A549 (cell line): Measurements from ENCODE around the gene IL22RA2.

ENCODE experiments used
- CEBPB ChIP-seq, 2 experiments: fragments of >200 bp in 1 of 2; sonication (Bioruptor Twin) in 1 of 2; formaldehyde crosslinking in 1 of 2; IDR thresholded peaks; 2 replicates each; pipeline ENCODE4 v1.6.1; 2012 to 2016
- EHF ChIP-seq: fragments of 250-450 bp; sonication (Bioruptor Pico); IDR thresholded peaks from 2 replicates; pipeline ENCODE4 v1.5.0; 2020; ENCODE audit warnings: mild to moderate bottlenecking
- EP300 ChIP-seq, 2 experiments: fragments of >200 bp; sonication (Bioruptor Twin); formaldehyde crosslinking; IDR thresholded peaks; 2 replicates in 1 of 2; 3 replicates in 1 of 2; pipeline ENCODE4 v1.6.1; 2016 to 2017
- ESRRA ChIP-seq: fragments of 150-350 bp; IDR thresholded peaks from 2 replicates; pipeline ENCODE4 v1.6.1; 2014; ENCODE audit warnings: mild to moderate bottlenecking, low read length, borderline replicate concordance
- KDM1A ChIP-seq: fragments of 200-600 bp; sonication (generic); IDR thresholded peaks from 2 replicates; pipeline ENCODE4 v1.6.1; 2016; ENCODE audit warnings: low read depth, mild to moderate bottlenecking
- MAZ ChIP-seq: fragments of 150-350 bp; IDR thresholded peaks from 2 replicates; pipeline ENCODE4 v1.6.1; 2014; ENCODE audit warnings: antibody characterized with exemption, low read depth, low read length, borderline replicate concordance
- POLR2A ChIP-seq: IDR thresholded peaks from 2 replicates; pipeline ENCODE4 v1.6.1; 2012; ENCODE audit warnings: mild to moderate bottlenecking, low read length
- TF ChIP-seq, protein P1 (sequence below): fragments of >200 bp; sonication (Bioruptor Twin); formaldehyde crosslinking; IDR thresholded peaks from 3 replicates; pipeline ENCODE4 v1.5.1; 2016
- TF ChIP-seq, protein P2 (sequence below): fragments of 200-600 bp; sonication (generic); IDR thresholded peaks from 2 replicates; pipeline ENCODE4 v1.6.1; 2016; ENCODE audit warnings: antibody characterized with exemption, mild to moderate bottlenecking, moderate library complexity

DNA sequence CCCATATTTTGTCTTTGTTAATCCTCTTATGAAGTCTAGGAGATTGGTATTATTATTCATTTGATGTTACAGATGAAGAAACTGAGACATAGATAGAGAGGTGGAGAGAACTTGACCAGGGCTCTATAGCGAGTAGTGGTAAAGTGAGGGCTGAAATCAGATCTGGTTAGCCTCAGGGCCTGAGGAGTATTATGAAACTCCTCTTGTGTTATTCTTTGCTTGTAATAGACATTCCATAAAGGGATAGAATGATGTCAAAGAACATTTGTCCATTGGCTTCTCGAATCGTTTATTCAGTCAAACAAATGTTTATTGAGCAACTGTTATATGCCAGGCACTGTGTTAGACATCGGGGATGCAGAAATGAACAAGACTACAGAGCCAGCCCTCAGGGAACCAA, at the start of gene IL22RA2:
- TF ChIP-seq ESRRA (no peak), POLR2A (no peak), MAZ (no peak), EHF (no peak), EP300 (IDR thresholded peaks at IDR 0.05) (no peak), CEBPB (IDR thresholded peaks at IDR 0.05) (no peak), KDM1A (no peak)
- TF ChIP-seq, protein P1, sequence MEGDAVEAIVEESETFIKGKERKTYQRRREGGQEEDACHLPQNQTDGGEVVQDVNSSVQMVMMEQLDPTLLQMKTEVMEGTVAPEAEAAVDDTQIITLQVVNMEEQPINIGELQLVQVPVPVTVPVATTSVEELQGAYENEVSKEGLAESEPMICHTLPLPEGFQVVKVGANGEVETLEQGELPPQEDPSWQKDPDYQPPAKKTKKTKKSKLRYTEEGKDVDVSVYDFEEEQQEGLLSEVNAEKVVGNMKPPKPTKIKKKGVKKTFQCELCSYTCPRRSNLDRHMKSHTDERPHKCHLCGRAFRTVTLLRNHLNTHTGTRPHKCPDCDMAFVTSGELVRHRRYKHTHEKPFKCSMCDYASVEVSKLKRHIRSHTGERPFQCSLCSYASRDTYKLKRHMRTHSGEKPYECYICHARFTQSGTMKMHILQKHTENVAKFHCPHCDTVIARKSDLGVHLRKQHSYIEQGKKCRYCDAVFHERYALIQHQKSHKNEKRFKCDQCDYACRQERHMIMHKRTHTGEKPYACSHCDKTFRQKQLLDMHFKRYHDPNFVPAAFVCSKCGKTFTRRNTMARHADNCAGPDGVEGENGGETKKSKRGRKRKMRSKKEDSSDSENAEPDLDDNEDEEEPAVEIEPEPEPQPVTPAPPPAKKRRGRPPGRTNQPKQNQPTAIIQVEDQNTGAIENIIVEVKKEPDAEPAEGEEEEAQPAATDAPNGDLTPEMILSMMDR, result no peak
- TF ChIP-seq, protein P2, sequence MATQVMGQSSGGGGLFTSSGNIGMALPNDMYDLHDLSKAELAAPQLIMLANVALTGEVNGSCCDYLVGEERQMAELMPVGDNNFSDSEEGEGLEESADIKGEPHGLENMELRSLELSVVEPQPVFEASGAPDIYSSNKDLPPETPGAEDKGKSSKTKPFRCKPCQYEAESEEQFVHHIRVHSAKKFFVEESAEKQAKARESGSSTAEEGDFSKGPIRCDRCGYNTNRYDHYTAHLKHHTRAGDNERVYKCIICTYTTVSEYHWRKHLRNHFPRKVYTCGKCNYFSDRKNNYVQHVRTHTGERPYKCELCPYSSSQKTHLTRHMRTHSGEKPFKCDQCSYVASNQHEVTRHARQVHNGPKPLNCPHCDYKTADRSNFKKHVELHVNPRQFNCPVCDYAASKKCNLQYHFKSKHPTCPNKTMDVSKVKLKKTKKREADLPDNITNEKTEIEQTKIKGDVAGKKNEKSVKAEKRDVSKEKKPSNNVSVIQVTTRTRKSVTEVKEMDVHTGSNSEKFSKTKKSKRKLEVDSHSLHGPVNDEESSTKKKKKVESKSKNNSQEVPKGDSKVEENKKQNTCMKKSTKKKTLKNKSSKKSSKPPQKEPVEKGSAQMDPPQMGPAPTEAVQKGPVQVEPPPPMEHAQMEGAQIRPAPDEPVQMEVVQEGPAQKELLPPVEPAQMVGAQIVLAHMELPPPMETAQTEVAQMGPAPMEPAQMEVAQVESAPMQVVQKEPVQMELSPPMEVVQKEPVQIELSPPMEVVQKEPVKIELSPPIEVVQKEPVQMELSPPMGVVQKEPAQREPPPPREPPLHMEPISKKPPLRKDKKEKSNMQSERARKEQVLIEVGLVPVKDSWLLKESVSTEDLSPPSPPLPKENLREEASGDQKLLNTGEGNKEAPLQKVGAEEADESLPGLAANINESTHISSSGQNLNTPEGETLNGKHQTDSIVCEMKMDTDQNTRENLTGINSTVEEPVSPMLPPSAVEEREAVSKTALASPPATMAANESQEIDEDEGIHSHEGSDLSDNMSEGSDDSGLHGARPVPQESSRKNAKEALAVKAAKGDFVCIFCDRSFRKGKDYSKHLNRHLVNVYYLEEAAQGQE, result no peak
